Skeletal muscle satellite cell (primary cell): ENCODE data around the gene KLHL2.

Experiments
- H3K27me3 ChIP-seq: 2 replicates; pipeline ENCODE4 v1.7.0; 2013; ENCODE audit warnings: low read length; ENCODE audit not compliant: control insufficient read depth, insufficient read depth
- H3K36me3 ChIP-seq: 2 replicates; pipeline ENCODE4 v1.7.0; 2013; ENCODE audit warnings: mild to moderate bottlenecking, control low read depth, low read length; ENCODE audit not compliant: insufficient read depth
- H3K4me1 ChIP-seq: 2 replicates; pipeline ENCODE4 v1.7.0; 2013; ENCODE audit warnings: low read length; ENCODE audit not compliant: control insufficient read depth, insufficient read depth
- H3K4me2 ChIP-seq: 2 replicates; pipeline ENCODE4 v1.7.0; 2013; ENCODE audit warnings: mild to moderate bottlenecking, low read length
- H3K4me3 ChIP-seq: 2 replicates; pipeline ENCODE4 v1.7.0; 2013; ENCODE audit warnings: low read length
- H3K9ac ChIP-seq: 2 replicates; pipeline ENCODE4 v1.7.0; 2013; ENCODE audit warnings: mild to moderate bottlenecking, low read depth, low read length, moderate library complexity
- H3K9me3 ChIP-seq: replicated peaks from 2 replicates; pipeline ENCODE4 v1.7.0; 2013; ENCODE audit warnings: mild to moderate bottlenecking, control low read depth, low read length

The KLHL2 gene

GRCh38 chr4:165325732-165326512, 118.6 kb downstream of the KLHL2 start:
- Histone ChIP-seq H3K9ac (peak overlapping the region; percentile 58), H3K4me2 (peak overlapping the region; percentile 82), H3K4me1 (peaks cover 34% of the 10 kb centered on the region), H3K9me3 (no peaks in the 10 kb centered on the region), H3K27me3 (no peaks in the 10 kb centered on the region), H3K36me3 (peaks cover 4% of the 10 kb centered on the region), H3K4me3 (peak overlapping the region; percentile 80)

GRCh38 chr4:165326831-165327210, 119.5 kb downstream of the KLHL2 start:
- Histone ChIP-seq H3K27me3 (no peaks in the 10 kb centered on the region), H3K9ac (peak overlapping the region; percentile 88), H3K4me3 (peak overlapping the region; percentile 80), H3K9me3 (no peaks in the 10 kb centered on the region), H3K36me3 (peaks cover 5% of the 10 kb centered on the region), H3K4me1 (peaks cover 40% of the 10 kb centered on the region), H3K4me2 (peak overlapping the region; percentile 82)

- Histone ChIP-seq H3K27me3 (no peaks in the 10 kb centered on the region), H3K9me3 (no peaks in the 10 kb centered on the region)
These were observed 120.1 kb downstream of the KLHL2 start, which contains the start of gene MSMO1 for GRCh38 chr4:165327211-165328100. TSS of gene MSMO1 (plus strand) at chr4:165327669. CDS start at chr4:165333371, 5,702 bp downstream.

GRCh38 chr4:165328101-165328425, 120.7 kb downstream of the KLHL2 start:
- H3K27me3 ChIP-seq = no peaks in the 10 kb centered on the region
- peak overlapping the region; percentile 96 for H3K4me3 ChIP-seq
- H3K36me3 ChIP-seq = peaks cover 5% of the 10 kb centered on the region
- H3K9me3 ChIP-seq = no peaks in the 10 kb centered on the region
- peak overlapping the region; percentile 90 for H3K4me2 ChIP-seq
- peak overlapping the region; percentile 81 for H3K9ac ChIP-seq
- H3K4me1 ChIP-seq = peaks cover 51% of the 10 kb centered on the region

More at GRCh38 chr4:165327211-165328100, 120.1 kb downstream of the KLHL2 start, which contains the start of gene MSMO1:
- Histone ChIP-seq H3K4me3 (peak within 1 kb of the TSS; percentile 96), H3K36me3 (peaks cover 5% of the 10 kb centered on the region), H3K9ac (peak within 1 kb of the TSS; percentile 88), H3K4me1 (peaks cover 47% of the 10 kb centered on the region), H3K4me2 (peak within 1 kb of the TSS; percentile 90)

- Histone ChIP-seq H3K4me2 (peak overlapping the region; percentile 90), H3K4me3 (peak overlapping the region; percentile 96), H3K9ac (peak overlapping the region; percentile 81), H3K27me3 (no peaks in the 10 kb centered on the region), H3K4me1 (peaks cover 51% of the 10 kb centered on the region), H3K9me3 (no peaks in the 10 kb centered on the region), H3K36me3 (peaks cover 9% of the 10 kb centered on the region)
These were observed 121.3 kb downstream of the KLHL2 start for GRCh38 chr4:165328708-165329107.

GRCh38 chr4:165330071-165330470, 122.7 kb downstream of the KLHL2 start:
- Histone ChIP-seq H3K9me3 (no peaks in the 10 kb centered on the region), H3K9ac (no peak overlapping the region), H3K4me1 (peaks cover 51% of the 10 kb centered on the region), H3K36me3 (peaks cover 18% of the 10 kb centered on the region), H3K27me3 (no peaks in the 10 kb centered on the region), H3K4me2 (peak overlapping the region; percentile 90), H3K4me3 (peak overlapping the region; percentile 32)

- Histone ChIP-seq H3K27me3 (no peaks in the 10 kb centered on the region), H3K4me3 (no peak overlapping the region), H3K9ac (no peak overlapping the region), H3K9me3 (no peaks in the 10 kb centered on the region), H3K36me3 (peaks cover 18% of the 10 kb centered on the region), H3K4me1 (peaks cover 45% of the 10 kb centered on the region), H3K4me2 (peak overlapping the region; percentile 90)
These were observed 123.3 kb downstream of the KLHL2 start for GRCh38 chr4:165330666-165331065.

- Histone ChIP-seq H3K4me3 (peak overlapping the region; percentile 28), H3K27me3 (no peaks in the 10 kb centered on the region), H3K9me3 (no peaks in the 10 kb centered on the region), H3K9ac (no peak overlapping the region), H3K4me2 (peak overlapping the region; percentile 90), H3K36me3 (peaks cover 18% of the 10 kb centered on the region), H3K4me1 (peaks cover 38% of the 10 kb centered on the region)
These were observed 124.0 kb downstream of the KLHL2 start for GRCh38 chr4:165331359-165331758.

GRCh38 chr4:165331823-165332222, 124.5 kb downstream of the KLHL2 start:
- Histone ChIP-seq H3K4me2 (peak overlapping the region; percentile 90), H3K27me3 (no peaks in the 10 kb centered on the region), H3K4me3 (peak overlapping the region; percentile 43), H3K9me3 (no peaks in the 10 kb centered on the region), H3K4me1 (peaks cover 35% of the 10 kb centered on the region), H3K36me3 (peaks cover 18% of the 10 kb centered on the region), H3K9ac (no peak overlapping the region)

GRCh38 chr4:165332502-165332901, 125.1 kb downstream of the KLHL2 start:
- H3K36me3 ChIP-seq = peaks cover 24% of the 10 kb centered on the region
- H3K4me2 ChIP-seq = peak overlapping the region; percentile 90
- peaks cover 35% of the 10 kb centered on the region for H3K4me1 ChIP-seq
- H3K4me3 ChIP-seq = peak overlapping the region; percentile 43
- H3K9ac ChIP-seq = no peak overlapping the region
- H3K27me3 ChIP-seq = no peaks in the 10 kb centered on the region
- no peaks in the 10 kb centered on the region for H3K9me3 ChIP-seq

- no peaks in the 10 kb centered on the region for H3K27me3 ChIP-seq
- peaks cover 24% of the 10 kb centered on the region for H3K4me1 ChIP-seq
- H3K4me3 ChIP-seq = no peak overlapping the region
- no peak overlapping the region for H3K9ac ChIP-seq
- H3K9me3 ChIP-seq = no peaks in the 10 kb centered on the region
- H3K36me3 ChIP-seq = peaks cover 41% of the 10 kb centered on the region
- H3K4me2 ChIP-seq = no peak overlapping the region
These were observed 127.9 kb downstream of the KLHL2 start for GRCh38 chr4:165335163-165335703.
